GM21529 (cell line): ENCODE data around the gene GPC4.

Experiments used
- ATAC-seq: cut with Tn5 transposase; IDR thresholded peaks from one replicate; pipeline ENCODE4 v1.9.1; 2021; ENCODE audit not compliant: unreplicated experiment

GPC4 gene

GRCh38 chrX:133412246-133412645 is 3.0 kb downstream of the GPC4 start:
- no peak for ATAC-seq

GRCh38 chrX:133410550-133410949 is 4.7 kb downstream of the GPC4 start:
- ATAC-seq: no peak

- no peak for ATAC-seq
Measured at GRCh38 chrX:133405498-133406185, 9.6 kb downstream of the GPC4 start.

GRCh38 chrX:133403984-133404383 is 11.3 kb downstream of the GPC4 start:
- ATAC-seq: no peak

GRCh38 chrX:133402830-133403625 is 12.3 kb downstream of the GPC4 start:
- no peak for ATAC-seq

GRCh38 chrX:133402042-133402453 is 13.2 kb downstream of the GPC4 start:
- no peak for ATAC-seq

GRCh38 chrX:133401536-133401935 is 13.8 kb downstream of the GPC4 start:
- no peak for ATAC-seq

GRCh38 chrX:133399411-133399810 is 15.9 kb downstream of the GPC4 start:
- no peak for ATAC-seq

- no peak for ATAC-seq
Measured at GRCh38 chrX:133394765-133395164, 20.5 kb downstream of the GPC4 start.

GRCh38 chrX:133392671-133393070 is 22.6 kb downstream of the GPC4 start:
- ATAC-seq: no peak

GRCh38 chrX:133391111-133391510 is 24.2 kb downstream of the GPC4 start:
- no peak for ATAC-seq

- ATAC-seq: no peak
Measured at GRCh38 chrX:133390676-133391075, 24.6 kb downstream of the GPC4 start.

- ATAC-seq: no peak
Measured at GRCh38 chrX:133389975-133390374, 25.3 kb downstream of the GPC4 start.

GRCh38 chrX:133384454-133384853 is 30.8 kb downstream of the GPC4 start:
- no peak for ATAC-seq

GRCh38 chrX:133380711-133381619 is 34.3 kb downstream of the GPC4 start:
- peak; percentile 62 for ATAC-seq

- ATAC-seq: no peak
Measured at GRCh38 chrX:133376422-133376821, 38.9 kb downstream of the GPC4 start.

GRCh38 chrX:133375615-133376340 is 39.5 kb downstream of the GPC4 start:
- ATAC-seq: no peak

- no peak for ATAC-seq
Measured at GRCh38 chrX:133374874-133375387, 40.4 kb downstream of the GPC4 start.

GRCh38 chrX:133373386-133374079 is 41.8 kb downstream of the GPC4 start:
- no peak for ATAC-seq

- no peak for ATAC-seq
Measured at GRCh38 chrX:133370696-133371275, 44.5 kb downstream of the GPC4 start.
